Pancreas (tissue), 10 donors: Measurements from ENCODE around the gene GPR137. TPM values are rescaled to one million over a fixed set of nuclear protein-coding genes. Genes with fewer than 3 reads are reported as not detected.
A peak's percentile ranks its signal among the peaks of the same experiment; 100 is the strongest.

Source experiments
- ATAC-seq, 4 donors: fragments of 200-7000 bp; cut with Tn5 transposase; one replicate each; pipeline versions ENCODE4 v1.8.0 to v1.9.1; 2020; ENCODE audit warnings: mild to moderate bottlenecking in 4 of 4, moderate library complexity in 4 of 4
- DNase-seq, 6 donors: peaks; one replicate each; pipeline ENCODE4 v3.0.0-alpha.2; 2020
- FAIRE-seq: peaks from 2 replicates; lab custom pipeline; 2012; peaks lifted over from hg19 to GRCh38; lab: Jason Lieb, UNC
- H3K27ac ChIP-seq, 4 donors: fragments of 200-600 bp; sonication (generic); 1 replicate in 3 of 4; 2 replicates in 1 of 4; pipeline versions ENCODE4 v1.5.0 to v1.8.0; 2020
- H3K27me3 ChIP-seq, 4 donors: fragments of 200-600 bp; one replicate each; pipeline ENCODE4 v1.8.0; 2021
- H3K36me3 ChIP-seq, 3 donors: fragments of 200-600 bp; sonication (generic) in 1 of 3; one replicate each; pipeline versions ENCODE4 v1.5.0 to v1.8.0; 2020 to 2021
- H3K4me1 ChIP-seq, 3 donors: fragments of 200-600 bp; one replicate each; pipeline ENCODE4 v1.8.0; 2021
- H3K4me3 ChIP-seq, 4 donors: fragments of 200-600 bp; sonication (generic) in 2 of 4; one replicate each; pipeline versions ENCODE4 v1.5.0 to v1.8.0; 2020 to 2021
- H3K9me3 ChIP-seq, 4 donors: fragments of 200-600 bp; one replicate each; pipeline ENCODE4 v1.8.0; 2021
- CTCF ChIP-seq, 4 donors: fragments of 200-600 bp; sonication (generic) in 3 of 4; IDR thresholded peaks; one replicate each; pipeline versions ENCODE4 v1.5.0 to v1.8.0; 2021; ENCODE audit warnings: antibody characterized with exemption in 4 of 4
- WGBS, 2 donors: extraction: QIAGEN DNeasy Blood & Tissue Kit; methylation state at CpG; one replicate each; pipeline ENCODE4 v1.1.7; 2013; 5-methylcytosine and 5-hydroxymethylcytosine counted together
- intact Hi-C, 3 donors: fragments of 100-400 bp; cut with DNase I; formaldehyde crosslinking; loops; one replicate each; pipeline versions ENCODE4 v1.11.1 to v1.14.2; 2022
- polyA plus RNA-seq, 2 donors: library from polyadenylated mRNA; stranded (reverse); fragments of 200-250 nt; gene quantifications; one replicate each; pipeline ENCODE4 v1.2.3, GENCODE V29; 2013
- total RNA-seq, 6 donors: library from RNA; stranded (reverse); fragmentation: NEBNext Ultra II Directional in 4 of 6; extraction: Animal tissue kit (Norgen Biotek cat#: 25700) in 4 of 6; gene quantifications; one replicate each; pipeline versions ENCODE4 v1.2.1 to v1.2.4, GENCODE V29; 2021 to 2023
- donor health status: healthy with polysubstance abuse.
- donor health status: DM: no; HTN: no; CAD: no; lungs with moderate emphysema.
- donor health status: DM: no; HTN: no; CAD: no.
- donor health status: control.
- donor health status: control.
- donor health status: Bipolar disorder and iron deficiency.
- donor health status: DM: yes; HTN: yes; CAD: no.
- donor health status: DM: no; HTN: no; CAD: no.
- donor health status: DM: no; HTN: no; CAD: no.
- donor health status: DM: yes; HTN: yes; CAD: no.

GPR137 gene
- total and polyA plus RNA-seq, 8 donors: 7.1 to 27.9 (median 14.0) TPM

GRCh38 chr11:64264371-64264852 lies 21.2 kb upstream of the GPR137 start:
- H3K27ac ChIP-seq: no peak overlapping the region
- TF ChIP-seq CTCF (IDR thresholded peaks at IDR 0.05): no peak
- FAIRE-seq (no peak), ATAC-seq (no peak), DNase-seq (peak in 1 of 6 donors; percentile 62)
- 88 to 96% methylated on average over 10 of the region's 10 CpGs for WGBS, 2 donors
- H3K9me3 ChIP-seq: no peaks in the 10 kb centered on the region
- H3K36me3 ChIP-seq: no peaks in the 10 kb centered on the region
- H3K4me1 ChIP-seq: peaks cover 0 to 12% (median 5%) of the 10 kb centered on the region in 3 donors
- intact Hi-C loops: loop anchor here in 1 of 3 donors (5.0 kb wide), 1 partner anchor 57 kb away; the partner anchor contains the start of gene FERMT3
- no peaks in the 10 kb centered on the region for H3K27me3 ChIP-seq
- H3K4me3 ChIP-seq: no peak overlapping the region

- Histone ChIP-seq H3K4me3 (no peak overlapping the region), H3K27ac (no peak overlapping the region), H3K9me3 (no peaks in the 10 kb centered on the region), H3K27me3 (no peaks in the 10 kb centered on the region), H3K36me3 (no peaks in the 10 kb centered on the region), H3K4me1 (peaks cover 0 to 12% (median 5%) of the 10 kb centered on the region in 3 donors)
- WGBS, 2 donors: 92 to 93% methylated on average over 35 of the region's 35 CpGs
- intact Hi-C loops: no loop called here
- DNase-seq (peak in 3 of 6 donors; percentile 54 to 75 (median 58)), ATAC-seq (no peak), FAIRE-seq (no peak)
- TF ChIP-seq CTCF (IDR thresholded peaks at IDR 0.05): no peak
These were observed 20.2 kb upstream of the GPR137 start for GRCh38 chr11:64265176-64266160.

GRCh38 chr11:64266339-64266738 lies 19.3 kb upstream of the GPR137 start:
- intact Hi-C loops: no loop called here
- ATAC-seq: no peak
- DNase-seq: peak in 3 of 6 donors; percentile 55 to 74 (median 64)
- no peaks in the 10 kb centered on the region for H3K36me3 ChIP-seq
- no peaks in the 10 kb centered on the region for H3K27me3 ChIP-seq
- no peak for FAIRE-seq
- peaks cover 0 to 12% (median 5%) of the 10 kb centered on the region in 3 donors for H3K4me1 ChIP-seq
- WGBS, 2 donors: 86% methylated on average over 15 of the region's 15 CpGs
- no peaks in the 10 kb centered on the region for H3K9me3 ChIP-seq
- no peak overlapping the region for H3K27ac ChIP-seq
- H3K4me3 ChIP-seq: no peak overlapping the region
- no peak for TF ChIP-seq CTCF (IDR thresholded peaks at IDR 0.05)

- intact Hi-C loops: no loop called here
- ATAC-seq (no peak), FAIRE-seq (no peak), DNase-seq (peak in 3 of 6 donors; percentile 64 to 82 (median 65))
- Histone ChIP-seq H3K36me3 (no peaks in the 10 kb centered on the region), H3K9me3 (no peaks in the 10 kb centered on the region), H3K27ac (peak overlapping the region in 3 of 4 donors; percentile 95 to 96 (median 96)), H3K4me3 (no peak overlapping the region), H3K4me1 (peaks cover 0 to 12% (median 5%) of the 10 kb centered on the region in 3 donors), H3K27me3 (no peaks in the 10 kb centered on the region)
- WGBS, 2 donors: 88 to 90% methylated on average over 27 of the region's 27 CpGs
- TF ChIP-seq CTCF (IDR thresholded peaks at IDR 0.05): no peak
These were observed 18.3 kb upstream of the GPR137 start for GRCh38 chr11:64267207-64267945.
